Sigmoid colon (tissue), 7 donors: ENCODE data around the gene VSIG8. TPM values are rescaled to one million over a fixed set of nuclear protein-coding genes. Genes with fewer than 3 reads are reported as not detected.

Experiments used
- DNase-seq: peaks from one replicate; pipeline ENCODE4 v3.0.0-alpha.2; 2019
- H3K27ac ChIP-seq, 4 donors: fragments of 200-600 bp; sonication (generic); one replicate each; pipeline ENCODE4 v1.5.1; 2016 to 2019; ENCODE audit warnings: mild to moderate bottlenecking in 1 of 4
- H3K27me3 ChIP-seq, 3 donors: fragments of 200-600 bp; sonication (generic); one replicate each; pipeline ENCODE4 v1.5.1; 2019; ENCODE audit warnings: mild to moderate bottlenecking in 1 of 3
- H3K36me3 ChIP-seq, 4 donors: fragments of 200-600 bp; sonication (generic); one replicate each; pipeline ENCODE4 v1.5.1; 2016 to 2019
- H3K4me1 ChIP-seq, 4 donors: fragments of 200-600 bp; sonication (generic); one replicate each; pipeline ENCODE4 v1.5.1; 2017 to 2019
- H3K4me3 ChIP-seq, 4 donors: fragments of 200-600 bp; sonication (generic); one replicate each; pipeline ENCODE4 v1.5.1; 2017 to 2019; ENCODE audit warnings: mild to moderate bottlenecking in 2 of 4, moderate library complexity in 1 of 4
- H3K9me3 ChIP-seq, 4 donors: fragments of 200-600 bp in 3 of 4; sonication (generic) in 3 of 4; one replicate each; pipeline versions ENCODE4 v1.5.1 to v1.6.1; 2013 to 2019
- EP300 ChIP-seq, 4 donors: sonication (generic); formaldehyde crosslinking; IDR thresholded peaks; one replicate each; pipeline ENCODE4 v1.6.1; 2017; ENCODE audit warnings: antibody characterized with exemption in 4 of 4
- POLR2A ChIP-seq, 2 donors: fragments of 450-650 bp; IDR thresholded peaks; one replicate each; pipeline ENCODE4 v1.6.1; 2016; ENCODE audit warnings: antibody characterized with exemption in 2 of 2, mild to moderate bottlenecking in 2 of 2, moderate library complexity in 2 of 2
- POLR2AphosphoS5 ChIP-seq, 4 donors: sonication (generic); formaldehyde crosslinking; IDR thresholded peaks; one replicate each; pipeline ENCODE4 v1.6.1; 2017; ENCODE audit warnings: antibody characterized with exemption in 4 of 4
- WGBS, 2 donors: extraction: QIAGEN DNeasy Blood & Tissue Kit; methylation state at CpG; one replicate each; pipeline ENCODE4 v1.1.7; 2013; 5-methylcytosine and 5-hydroxymethylcytosine counted together
- intact Hi-C: fragments of 100-400 bp; cut with DNase I; formaldehyde crosslinking; loops from one replicate; pipeline ENCODE4 v1.15.1; 2023
- polyA plus RNA-seq, 3 donors: library from polyadenylated mRNA; stranded (reverse); fragments of 200-250 nt; gene quantifications; one replicate each; pipeline ENCODE4 v1.2.3, GENCODE V29; 2013
- total RNA-seq, 4 donors: library from RNA; depleted of rRNA; stranded (reverse); fragments of >200 nt; gene quantifications; one replicate each; pipeline ENCODE4 v1.1.0, GENCODE V29; 2016
- TF ChIP-seq, protein P1 (sequence below), 4 experiments: fragments of 450-650 bp in 3 of 4; fragments of 200-600 bp in 1 of 4; IDR thresholded peaks; one replicate each; pipeline ENCODE4 v1.5.1; 2016 to 2019; ENCODE audit warnings: antibody characterized with exemption in 4 of 4, mild to moderate bottlenecking in 3 of 4, moderate library complexity in 2 of 4
- donor health status: healthy with polysubstance abuse.
- donor health status: Bipolar disorder and iron deficiency.
- donor health status: healthy.

The VSIG8 gene
- total and polyA plus RNA-seq, 7 donors, result 0.10 TPM; not detected in 6

DNA sequence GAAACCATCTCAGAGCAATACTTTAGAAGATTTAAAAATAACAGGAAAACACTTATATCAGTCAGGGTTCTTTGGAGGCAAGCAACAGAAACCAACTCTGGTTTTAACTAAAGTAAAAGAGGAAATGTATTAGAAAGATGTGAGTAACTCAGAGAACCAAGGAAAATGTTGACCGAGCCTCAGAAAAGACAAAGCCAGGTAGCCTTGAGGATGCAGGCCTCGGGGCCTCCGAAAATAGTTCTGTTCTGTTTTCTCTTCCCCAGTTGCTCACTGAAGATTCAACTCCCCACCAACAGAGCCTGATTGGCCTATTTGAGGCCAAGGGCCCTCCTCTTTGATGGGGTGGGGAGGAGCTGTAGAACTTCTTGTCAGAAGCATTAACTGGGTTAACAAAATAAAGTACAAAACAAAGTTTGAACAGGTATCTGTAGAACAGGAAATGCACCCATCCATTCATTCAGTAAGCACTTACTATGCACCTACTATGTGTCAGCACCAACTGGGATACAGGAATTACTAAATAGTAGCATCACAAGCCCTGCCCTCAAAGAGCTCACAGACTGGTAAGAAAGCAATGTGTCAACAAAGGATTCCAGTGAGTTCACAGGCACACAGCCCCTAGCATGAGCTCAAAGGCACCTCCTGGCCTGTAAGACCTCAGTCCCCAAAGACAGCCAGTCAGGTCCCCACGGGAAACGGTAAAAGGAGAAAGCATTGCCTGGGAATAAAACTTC lies 23.2 kb downstream of the VSIG8 start:
- no peak for TF ChIP-seq POLR2A (IDR thresholded peaks at IDR 0.05)
- TF ChIP-seq EP300 (IDR thresholded peaks at IDR 0.05), result no peak
- TF ChIP-seq POLR2AphosphoS5 (IDR thresholded peaks at IDR 0.05), result no peak
- TF ChIP-seq, protein P1, sequence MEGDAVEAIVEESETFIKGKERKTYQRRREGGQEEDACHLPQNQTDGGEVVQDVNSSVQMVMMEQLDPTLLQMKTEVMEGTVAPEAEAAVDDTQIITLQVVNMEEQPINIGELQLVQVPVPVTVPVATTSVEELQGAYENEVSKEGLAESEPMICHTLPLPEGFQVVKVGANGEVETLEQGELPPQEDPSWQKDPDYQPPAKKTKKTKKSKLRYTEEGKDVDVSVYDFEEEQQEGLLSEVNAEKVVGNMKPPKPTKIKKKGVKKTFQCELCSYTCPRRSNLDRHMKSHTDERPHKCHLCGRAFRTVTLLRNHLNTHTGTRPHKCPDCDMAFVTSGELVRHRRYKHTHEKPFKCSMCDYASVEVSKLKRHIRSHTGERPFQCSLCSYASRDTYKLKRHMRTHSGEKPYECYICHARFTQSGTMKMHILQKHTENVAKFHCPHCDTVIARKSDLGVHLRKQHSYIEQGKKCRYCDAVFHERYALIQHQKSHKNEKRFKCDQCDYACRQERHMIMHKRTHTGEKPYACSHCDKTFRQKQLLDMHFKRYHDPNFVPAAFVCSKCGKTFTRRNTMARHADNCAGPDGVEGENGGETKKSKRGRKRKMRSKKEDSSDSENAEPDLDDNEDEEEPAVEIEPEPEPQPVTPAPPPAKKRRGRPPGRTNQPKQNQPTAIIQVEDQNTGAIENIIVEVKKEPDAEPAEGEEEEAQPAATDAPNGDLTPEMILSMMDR (IDR thresholded peaks at IDR 0.05), result no peak
- no peaks in the 10 kb centered on the region for H3K9me3 ChIP-seq
- DNase-seq, result no peak
- H3K27ac ChIP-seq, result no peak overlapping the region
- peaks cover 0 to 5% (median 0%) of the 10 kb centered on the region in 4 donors for H3K4me1 ChIP-seq
- H3K4me3 ChIP-seq, result no peak overlapping the region
- intact Hi-C loops, result no loop called here
- H3K27me3 ChIP-seq, result no peaks in the 10 kb centered on the region
- 89 to 94% methylated on average over 5 of the region's 5 CpGs for WGBS, 2 donors
- peaks cover 0 to 22% (median 0%) of the 10 kb centered on the region in 4 donors for H3K36me3 ChIP-seq

DNA sequence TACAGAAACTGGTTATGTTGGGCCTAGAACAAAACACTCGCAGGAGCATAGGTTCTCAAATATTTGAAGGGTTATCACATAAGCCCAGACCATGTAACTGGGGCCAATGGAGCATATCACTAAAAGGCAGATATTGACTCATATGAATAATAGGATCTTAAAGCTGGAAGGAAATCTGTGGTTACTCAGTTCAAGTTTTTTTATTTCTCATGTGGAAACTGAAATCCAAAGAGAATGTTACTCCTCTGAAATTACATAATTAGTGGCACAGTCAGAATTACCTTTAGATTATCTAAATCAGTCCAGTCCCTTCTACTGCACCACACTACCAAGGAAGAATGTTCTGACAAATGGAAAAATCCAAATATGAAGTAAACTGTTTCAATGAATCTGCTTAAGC lies 23.7 kb downstream of the VSIG8 start:
- H3K27me3 ChIP-seq, result no peaks in the 10 kb centered on the region
- no peaks in the 10 kb centered on the region for H3K9me3 ChIP-seq
- peaks cover 0 to 5% (median 0%) of the 10 kb centered on the region in 4 donors for H3K4me1 ChIP-seq
- no peak overlapping the region for H3K4me3 ChIP-seq
- no peak for DNase-seq
- intact Hi-C loops, result no loop called here
- H3K27ac ChIP-seq, result no peak overlapping the region
- WGBS, 2 donors, result 86 to 88% methylated on average over 1 of the region's 1 CpG
- no peak for TF ChIP-seq POLR2A (IDR thresholded peaks at IDR 0.05)
- TF ChIP-seq, protein P1 (IDR thresholded peaks at IDR 0.05), result no peak
- H3K36me3 ChIP-seq, result peaks cover 0 to 22% (median 0%) of the 10 kb centered on the region in 4 donors

DNA sequence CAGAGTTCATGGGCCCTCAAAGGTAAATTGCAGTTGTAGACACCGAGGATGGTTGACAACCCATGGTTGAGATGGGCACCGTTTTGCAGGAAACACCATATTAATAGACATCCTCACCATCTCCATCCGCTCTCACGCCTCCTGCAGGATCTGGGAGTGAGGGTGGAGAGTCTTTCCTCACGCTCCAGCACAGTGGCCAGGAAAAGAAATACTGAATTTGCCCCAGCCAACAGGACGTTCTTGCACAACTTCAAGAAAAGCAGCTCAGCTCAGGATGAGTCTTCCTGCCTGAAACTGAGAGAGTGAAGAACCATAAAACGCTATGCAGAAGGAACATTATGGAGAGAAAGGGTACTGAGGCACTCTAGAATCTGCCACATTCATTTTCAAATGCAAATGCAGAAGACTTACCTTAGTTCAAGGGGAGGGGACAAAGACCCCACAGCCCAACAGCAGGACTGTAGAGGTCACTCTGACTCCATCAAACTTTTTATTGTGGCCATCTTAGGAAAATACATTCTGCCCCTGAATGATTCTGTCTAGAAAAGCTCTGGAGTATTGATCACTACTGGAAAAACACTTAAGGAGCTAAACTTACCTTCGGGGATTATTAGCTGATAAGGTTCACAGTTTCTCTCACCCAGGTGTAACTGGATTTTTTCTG lies 26.5 kb downstream of the VSIG8 start:
- WGBS, 2 donors, result 87 to 91% methylated on average over 8 of the region's 8 CpGs
- no peak for TF ChIP-seq POLR2A (IDR thresholded peaks at IDR 0.05)

DNA sequence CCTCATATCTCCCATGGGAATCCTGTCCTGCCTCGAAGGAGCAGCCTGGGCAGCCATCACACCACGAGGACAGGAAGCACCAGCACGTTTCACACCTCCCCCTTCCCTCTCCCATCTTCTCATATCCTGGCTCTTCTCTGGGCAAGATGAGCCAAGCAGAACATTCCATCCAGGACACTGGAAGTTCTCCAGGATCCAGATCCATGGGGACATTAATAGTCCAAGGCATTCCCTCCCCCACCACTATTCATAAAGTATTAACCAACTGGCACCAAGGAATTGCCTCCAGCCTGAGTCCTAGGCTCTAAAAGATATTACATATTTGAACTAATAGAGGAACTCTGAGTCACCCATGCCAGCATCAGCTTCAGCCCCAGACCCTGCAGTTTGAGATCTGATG lies 27.1 kb downstream of the VSIG8 start:
- Histone ChIP-seq H3K27me3 (no peaks in the 10 kb centered on the region), H3K36me3 (peaks cover 0 to 22% (median 0%) of the 10 kb centered on the region in 4 donors), H3K27ac (no peak overlapping the region), H3K9me3 (no peaks in the 10 kb centered on the region), H3K4me3 (no peak overlapping the region), H3K4me1 (peaks cover 0 to 6% (median 0%) of the 10 kb centered on the region in 4 donors)
- intact Hi-C loops, result no loop called here
- DNase-seq, result no peak
- no peak for TF ChIP-seq POLR2AphosphoS5 (IDR thresholded peaks at IDR 0.05)
- no peak for TF ChIP-seq POLR2A (IDR thresholded peaks at IDR 0.05)
- TF ChIP-seq, protein P1 (IDR thresholded peaks at IDR 0.05), result no peak
- no peak for TF ChIP-seq EP300 (IDR thresholded peaks at IDR 0.05)
- 68 to 84% methylated on average over 3 of the region's 3 CpGs for WGBS, 2 donors

More for the DNA sequence above, 26.5 kb downstream of the VSIG8 start:
- Histone ChIP-seq H3K4me1 (peaks cover 0 to 5% (median 0%) of the 10 kb centered on the region in 4 donors), H3K36me3 (peaks cover 0 to 22% (median 0%) of the 10 kb centered on the region in 4 donors), H3K27me3 (no peaks in the 10 kb centered on the region), H3K4me3 (no peak overlapping the region), H3K27ac (no peak overlapping the region), H3K9me3 (no peaks in the 10 kb centered on the region)
- no peak for DNase-seq
- intact Hi-C loops, result no loop called here

DNA sequence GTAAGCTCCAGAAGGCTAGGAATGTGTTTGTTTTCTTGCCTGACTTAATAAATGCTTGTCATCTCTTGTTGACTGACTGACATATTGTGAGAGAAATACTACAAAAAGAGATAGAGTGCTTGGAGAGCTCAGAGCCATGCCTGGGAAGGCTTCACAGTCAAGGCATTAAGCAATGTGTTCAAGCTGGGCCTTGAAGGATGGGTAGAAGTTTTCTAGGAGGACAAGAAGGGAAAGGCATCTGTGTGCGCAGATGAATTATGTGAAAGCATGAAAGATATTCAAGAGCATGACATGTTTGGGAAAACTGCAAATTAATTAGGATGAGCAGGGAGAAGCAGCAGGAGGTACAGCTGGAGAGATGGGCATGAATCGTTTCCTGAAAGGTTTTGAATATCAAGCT lies 30.1 kb downstream of the VSIG8 start:
- Histone ChIP-seq H3K4me1 (peaks cover 0 to 13% (median 3%) of the 10 kb centered on the region in 4 donors), H3K36me3 (peaks cover 0 to 12% (median 0%) of the 10 kb centered on the region in 4 donors), H3K27me3 (no peaks in the 10 kb centered on the region), H3K27ac (no peak overlapping the region), H3K9me3 (no peaks in the 10 kb centered on the region), H3K4me3 (no peak overlapping the region)
- intact Hi-C loops, result no loop called here
- TF ChIP-seq EP300 (IDR thresholded peaks at IDR 0.05), result no peak
- TF ChIP-seq, protein P1 (IDR thresholded peaks at IDR 0.05), result no peak
- no peak for TF ChIP-seq POLR2A (IDR thresholded peaks at IDR 0.05)
- TF ChIP-seq POLR2AphosphoS5 (IDR thresholded peaks at IDR 0.05), result no peak
- 93 to 97% methylated on average over 2 of the region's 2 CpGs for WGBS, 2 donors
- DNase-seq, result no peak
